ENCODE data around the gene HSPB9.
A peak's percentile ranks its signal among the peaks of the same experiment; 100 is the strongest.

Gene HSPB9, protein sequence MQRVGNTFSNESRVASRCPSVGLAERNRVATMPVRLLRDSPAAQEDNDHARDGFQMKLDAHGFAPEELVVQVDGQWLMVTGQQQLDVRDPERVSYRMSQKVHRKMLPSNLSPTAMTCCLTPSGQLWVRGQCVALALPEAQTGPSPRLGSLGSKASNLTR

DNA sequence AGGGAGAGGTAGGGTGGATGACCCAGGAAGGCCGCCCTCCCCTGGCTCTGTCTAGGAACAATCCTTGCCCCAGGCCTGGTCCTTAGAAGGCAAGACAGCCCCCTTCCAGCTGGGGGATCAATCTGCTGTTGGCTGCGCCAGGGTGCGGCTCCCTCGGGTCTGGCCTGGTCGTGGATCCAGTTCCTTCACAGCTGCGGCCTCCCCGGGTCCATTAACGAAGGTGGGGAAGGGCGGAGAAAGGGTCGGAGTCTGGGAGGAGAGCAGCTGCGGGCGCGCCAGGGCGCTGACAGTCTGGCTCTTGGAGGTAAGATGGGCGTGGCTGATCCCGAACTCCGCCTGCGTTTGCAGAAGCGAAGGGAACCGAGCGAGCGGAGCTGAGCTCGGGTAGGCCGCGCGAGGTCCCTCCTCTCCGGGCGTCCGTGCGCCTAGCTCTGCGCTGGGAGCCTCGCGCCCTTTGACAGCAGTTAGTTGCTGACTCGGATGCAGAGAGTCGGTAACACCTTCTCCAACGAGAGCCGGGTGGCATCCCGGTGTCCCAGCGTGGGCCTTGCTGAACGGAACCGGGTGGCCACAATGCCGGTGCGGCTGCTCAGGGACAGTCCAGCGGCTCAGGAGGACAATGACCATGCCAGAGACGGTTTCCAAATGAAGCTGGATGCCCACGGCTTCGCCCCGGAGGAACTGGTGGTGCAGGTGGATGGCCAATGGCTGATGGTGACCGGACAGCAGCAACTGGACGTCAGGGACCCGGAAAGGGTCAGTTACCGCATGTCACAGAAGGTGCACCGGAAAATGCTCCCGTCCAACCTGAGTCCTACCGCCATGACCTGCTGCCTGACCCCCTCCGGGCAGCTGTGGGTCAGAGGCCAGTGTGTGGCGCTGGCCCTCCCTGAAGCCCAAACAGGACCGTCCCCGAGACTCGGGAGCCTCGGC lies at the start of gene HSPB9:
TSS of gene HSPB9 (plus strand) at position 434 of the 933 bp plus-strand sequence. CDS start at position 481, 47 bp downstream.
- no peak for DNase-seq (ENCODE audit: low spot score)

DNA sequence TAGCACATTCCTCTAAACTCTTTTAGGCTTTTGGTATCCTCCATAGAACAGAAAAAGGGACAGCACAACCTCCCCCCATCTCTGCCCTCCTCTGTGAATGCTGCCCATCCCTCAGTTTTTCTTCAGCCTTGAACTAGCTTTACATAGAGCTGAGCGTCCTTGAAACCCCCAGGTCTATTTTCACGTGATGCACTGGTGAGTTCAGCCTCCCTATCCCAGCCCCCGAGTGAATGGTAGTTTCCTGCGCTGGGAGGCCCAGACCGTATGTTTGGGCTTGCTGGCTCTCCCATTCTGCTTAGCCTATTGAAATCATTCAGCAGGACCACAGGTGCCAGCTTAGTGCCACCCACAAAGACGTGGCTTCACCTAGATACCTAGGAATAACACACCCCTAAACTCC lies 46.8 kb upstream of the HSPB9 start:
- no peak for DNase-seq (ENCODE audit: low spot score)

DNA sequence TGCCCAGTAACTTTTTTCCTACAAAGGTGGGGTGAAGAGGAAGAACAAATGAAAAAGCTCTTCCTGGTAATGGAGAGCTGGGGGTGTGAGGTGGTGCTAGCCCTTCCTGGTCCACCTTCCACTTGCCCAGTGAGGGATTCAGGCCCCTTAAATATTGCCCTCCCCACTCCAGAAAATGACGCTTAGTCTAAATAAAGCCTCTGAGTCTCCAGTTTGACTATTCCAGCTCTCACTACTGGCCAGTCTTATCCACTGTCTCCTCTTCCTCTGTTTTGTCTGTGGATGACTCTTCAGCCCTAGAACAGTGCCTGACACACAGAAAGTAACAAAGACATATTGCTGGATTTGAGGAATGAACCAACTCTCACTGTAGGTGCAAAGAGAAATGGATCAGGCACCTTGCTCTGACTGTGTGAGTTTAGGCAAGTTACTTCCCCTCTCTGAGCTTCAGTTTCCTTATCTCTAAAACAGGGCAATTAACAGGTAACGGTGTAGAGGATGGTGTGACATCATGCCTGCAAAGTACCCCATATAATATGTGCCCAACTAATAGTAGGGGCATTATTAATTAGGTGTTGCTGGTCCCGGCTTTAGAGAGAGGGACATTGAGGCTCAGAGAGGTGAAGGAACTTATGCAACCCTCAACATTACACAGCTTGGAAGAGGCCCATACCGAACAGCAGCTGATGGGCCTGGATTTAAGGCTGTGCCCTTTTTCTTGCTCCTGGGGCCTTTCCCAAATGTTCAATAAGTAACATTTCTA lies 45.6 kb upstream of the HSPB9 start:
- no peak for DNase-seq (ENCODE audit: low spot score)

DNA sequence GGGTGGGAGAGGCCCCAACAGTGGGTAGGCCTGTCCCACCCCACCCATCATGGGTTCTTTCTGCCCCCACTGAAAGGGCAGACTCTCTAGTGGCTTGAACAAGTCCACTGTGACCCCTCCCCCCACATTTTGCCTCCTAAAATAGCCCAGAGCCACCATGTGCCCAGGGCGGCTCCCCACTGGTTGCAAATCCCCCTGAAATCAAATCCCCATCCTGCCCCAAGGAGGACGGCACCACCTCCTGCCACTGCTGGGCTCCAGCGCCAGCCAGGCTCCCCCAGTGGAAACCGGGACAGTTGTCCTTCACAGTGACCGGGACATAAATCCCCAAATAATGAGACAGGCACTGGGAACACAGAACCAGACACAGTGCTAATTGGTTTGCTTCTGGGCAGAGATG lies 44.8 kb upstream of the HSPB9 start:
- DNase-seq (ENCODE audit: low spot score) = no peak

DNA sequence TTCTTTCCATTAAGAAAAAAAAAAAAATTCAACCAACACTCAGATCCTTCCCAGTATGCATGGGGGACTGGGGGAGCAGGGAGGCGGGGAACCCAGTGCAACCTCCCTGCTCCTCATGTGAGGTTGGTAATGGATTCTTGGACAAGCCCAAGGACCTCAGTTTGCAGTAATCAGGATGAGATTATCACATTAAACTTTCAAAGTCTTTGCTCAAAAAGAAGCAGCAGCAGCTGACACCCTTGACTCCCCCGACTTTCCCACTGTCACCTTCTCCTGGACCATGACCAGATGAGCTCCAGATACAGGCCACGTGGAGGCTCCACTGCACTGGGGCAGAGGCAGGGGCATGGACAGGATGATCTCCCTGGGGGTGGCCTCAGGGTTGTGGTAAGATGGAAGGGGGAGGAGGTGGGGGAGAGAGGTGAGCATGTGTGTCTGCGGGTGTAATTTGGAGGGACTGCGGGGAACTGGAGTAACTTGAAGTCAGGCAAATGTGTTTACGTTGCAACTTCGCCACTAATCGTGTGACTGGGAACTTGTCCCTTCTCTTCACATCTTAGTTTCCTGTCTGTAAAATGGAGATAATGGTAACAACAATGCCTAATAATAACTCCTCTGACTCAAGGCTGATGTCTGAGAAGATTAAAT lies 44.1 kb upstream of the HSPB9 start:
- no peak for DNase-seq (ENCODE audit: low spot score)

DNA sequence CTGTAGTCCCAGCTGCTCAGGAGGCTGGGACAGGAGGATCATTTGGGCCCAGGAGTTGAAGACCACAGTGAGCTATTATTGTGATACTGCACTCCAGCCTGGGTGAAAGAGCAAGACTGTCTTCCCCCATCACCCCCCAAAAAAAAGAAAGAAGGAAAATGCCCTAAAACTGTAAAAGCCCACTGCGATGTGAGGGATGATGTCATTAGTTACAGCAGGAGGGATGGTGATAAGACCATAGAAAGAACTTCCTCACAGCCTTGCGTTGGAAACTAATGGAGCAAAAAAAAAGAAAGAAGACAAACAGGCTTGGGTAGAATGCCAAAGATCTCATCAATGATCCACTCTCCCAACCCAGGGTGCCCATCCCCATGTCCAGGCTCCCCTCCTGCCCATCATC lies 43.1 kb upstream of the HSPB9 start:
- no peak for DNase-seq (ENCODE audit: low spot score)

DNA sequence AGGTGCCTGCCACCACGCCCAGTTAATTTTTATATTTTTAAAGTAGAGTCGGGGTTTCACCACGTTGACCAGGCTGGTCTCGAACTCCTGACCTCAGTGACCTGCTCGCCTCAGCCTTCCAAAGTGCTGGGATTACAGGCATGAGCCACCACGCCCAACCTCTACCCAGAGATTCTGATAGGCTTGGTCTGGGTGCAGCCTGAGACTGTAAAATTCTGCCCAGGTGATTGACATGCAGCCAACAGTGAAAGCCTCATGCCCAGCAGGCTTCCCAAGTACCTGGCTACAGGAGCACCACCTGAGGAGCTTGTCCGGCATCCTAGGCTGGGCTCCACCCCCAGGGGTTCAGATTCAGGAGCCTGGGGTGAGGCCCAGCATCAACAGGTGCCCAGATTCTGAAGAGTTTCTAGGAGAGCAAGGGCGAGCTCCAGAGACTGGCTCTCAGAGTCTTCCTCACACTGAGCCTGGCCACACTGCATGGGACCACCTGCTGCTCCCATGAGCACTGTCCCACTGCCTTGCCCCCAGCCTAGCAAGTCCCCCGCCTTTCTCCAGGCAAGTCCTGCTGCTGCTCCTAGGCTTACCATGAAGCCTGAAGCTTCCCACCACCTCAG lies 41.0 kb upstream of the HSPB9 start:
- DNase-seq (ENCODE audit: low spot score) = no peak

DNA sequence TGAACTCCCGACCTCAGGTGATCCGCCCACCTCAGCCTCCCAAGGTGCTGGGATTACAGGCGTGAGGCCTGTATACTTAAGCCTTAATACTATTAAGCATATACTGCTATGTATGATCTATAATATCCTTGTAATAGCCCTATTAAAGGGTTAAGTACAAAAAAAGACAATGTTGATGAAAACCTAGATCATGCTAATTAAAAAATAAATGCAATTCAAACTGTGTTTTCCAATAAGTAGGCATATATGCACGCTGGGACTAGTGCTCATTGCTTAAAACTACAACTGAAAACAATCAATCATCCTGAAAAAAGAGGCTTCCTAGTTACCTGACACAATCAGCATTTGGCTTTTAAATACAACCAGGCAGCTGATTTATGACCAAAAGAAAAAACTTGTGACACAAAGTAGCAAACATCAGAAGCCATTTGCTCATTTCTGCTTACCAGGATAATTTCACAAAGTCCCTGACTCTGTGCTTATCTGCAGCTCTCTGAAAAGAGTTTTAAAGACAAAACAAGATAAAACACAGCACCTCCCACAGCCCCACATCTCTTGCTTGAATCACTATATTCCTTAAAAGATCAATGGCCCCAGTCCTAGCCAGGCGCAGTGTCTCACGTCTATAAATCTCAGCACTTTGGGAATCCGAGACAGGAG lies 35.4 kb upstream of the HSPB9 start:
- no peak for DNase-seq (ENCODE audit: low spot score)

DNA sequence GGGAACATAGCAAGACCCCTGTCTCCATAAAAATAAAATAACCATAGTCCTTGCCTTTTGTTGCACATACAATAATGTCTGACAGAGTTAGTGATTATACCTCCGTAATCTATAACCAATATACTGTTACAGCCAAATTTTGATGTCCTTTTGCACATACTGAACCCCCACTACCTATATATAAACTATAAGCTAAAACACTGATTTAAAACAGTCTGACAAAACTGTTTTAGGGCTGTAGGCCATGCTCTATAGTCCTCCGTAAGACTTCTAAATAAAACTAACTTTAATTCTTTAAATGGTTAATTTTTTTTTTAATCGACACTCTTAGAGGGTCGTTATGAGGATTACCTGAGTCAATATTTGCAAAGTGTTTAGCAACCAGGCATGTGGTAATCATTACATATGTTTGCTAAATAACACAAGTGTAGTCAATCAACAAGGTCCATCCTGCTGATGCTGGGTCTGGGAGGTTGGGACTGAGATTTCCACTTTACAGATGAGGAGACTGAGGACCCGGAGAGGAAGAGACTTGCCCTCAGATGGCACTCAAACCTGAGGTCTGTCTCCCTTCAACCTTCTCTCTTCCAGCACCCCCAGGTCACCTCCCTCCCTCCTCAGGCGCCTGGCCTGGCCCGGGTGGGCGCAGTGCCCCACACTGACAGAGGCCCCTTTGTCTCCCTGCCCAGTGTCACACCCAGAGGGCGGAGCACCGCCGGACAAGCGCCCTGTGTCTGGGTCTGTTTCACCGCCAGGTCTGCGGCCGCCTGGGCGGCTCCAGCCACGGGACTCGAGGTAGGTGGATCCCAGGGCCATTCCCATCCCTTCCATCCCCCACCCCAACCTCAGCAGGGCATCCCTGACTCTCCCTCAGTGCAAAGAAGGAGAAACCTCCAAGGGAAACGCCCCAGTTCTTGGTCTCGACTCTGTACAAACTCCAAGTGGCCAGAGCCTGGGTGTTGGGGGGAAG lies 34.6 kb upstream of the HSPB9 start:
- DNase-seq (ENCODE audit: low spot score) = peak; percentile 74

DNA sequence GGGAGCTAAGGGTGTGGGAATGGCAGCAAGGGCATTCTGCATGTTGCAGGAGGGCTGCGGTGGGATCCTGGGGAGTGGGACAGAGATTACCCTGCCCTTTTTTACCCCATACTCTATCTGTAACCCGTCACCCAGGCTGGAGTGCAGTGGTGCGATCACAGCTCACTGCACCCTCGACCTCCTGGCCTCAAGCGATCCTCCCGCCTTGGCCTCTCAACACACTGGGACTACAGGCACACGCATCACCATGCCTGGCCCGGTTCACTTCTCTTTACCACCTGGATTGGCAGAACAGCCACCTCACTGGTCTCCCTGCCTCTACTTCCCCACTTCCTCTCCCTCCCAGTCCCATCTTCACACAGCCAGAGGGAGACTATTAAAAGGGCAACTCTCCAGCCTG lies 33.9 kb upstream of the HSPB9 start:
- DNase-seq (ENCODE audit: low spot score) = no peak

DNA sequence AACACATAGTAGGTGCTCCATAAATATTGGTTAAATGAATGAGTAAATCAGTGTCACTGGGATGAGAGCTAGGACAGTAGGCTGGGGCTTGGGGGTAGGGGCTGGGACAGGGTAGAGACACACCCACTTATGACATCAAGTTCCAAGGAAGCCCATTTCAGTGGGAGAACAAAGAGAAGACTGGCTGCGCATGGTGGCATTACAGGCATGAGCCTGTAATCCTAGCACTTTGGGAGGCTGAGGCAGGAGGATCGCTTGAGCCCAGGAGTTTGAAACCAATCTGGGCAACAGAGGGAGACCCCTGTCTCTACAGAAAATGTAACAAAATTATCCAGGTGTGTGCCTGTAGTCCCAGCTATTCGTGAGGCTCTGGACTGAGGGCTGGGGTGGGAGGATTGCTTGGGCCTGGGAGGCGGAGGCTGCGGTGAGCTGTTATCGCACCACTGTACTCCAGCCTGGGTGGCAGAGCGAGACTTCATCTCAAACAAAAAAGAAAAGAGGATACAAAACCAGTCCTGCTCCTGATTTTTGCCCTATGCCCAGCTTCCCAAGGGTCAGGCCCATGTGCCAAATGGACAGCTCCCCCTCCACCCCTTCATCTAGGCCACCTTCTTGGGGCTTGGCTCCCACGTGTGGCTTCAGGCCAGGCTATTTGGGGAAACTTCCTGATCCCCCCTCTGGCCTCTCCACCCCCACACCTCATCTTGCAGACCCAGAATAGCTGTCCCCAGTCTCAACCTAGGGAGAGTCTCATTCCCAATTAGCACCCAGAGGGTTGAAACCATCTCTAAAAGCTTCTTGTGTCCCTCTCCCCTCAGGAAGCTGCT lies 31.4 kb upstream of the HSPB9 start:
- no peak for DNase-seq (ENCODE audit: low spot score)

DNA sequence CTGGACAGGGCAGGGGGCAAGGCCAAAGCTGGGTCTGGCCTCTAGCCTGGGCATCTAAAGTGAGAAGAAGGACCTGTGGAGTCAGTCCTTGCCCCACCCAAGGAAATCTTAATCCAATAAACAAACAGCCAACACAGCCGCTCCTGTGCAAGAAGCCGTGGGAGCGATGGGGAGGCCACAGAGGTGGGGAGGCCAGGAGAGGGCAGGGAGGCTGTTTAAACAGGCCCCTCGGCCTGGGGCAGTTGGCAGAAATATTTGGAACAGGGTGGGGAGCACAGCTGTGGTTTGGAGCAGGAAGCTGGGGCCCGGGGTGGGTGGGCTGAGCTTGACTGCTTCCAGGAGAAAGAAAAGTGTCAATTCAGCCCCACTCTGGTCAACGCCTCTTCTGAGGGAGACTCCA lies 29.7 kb upstream of the HSPB9 start:
- DNase-seq (ENCODE audit: low spot score) = no peak

DNA sequence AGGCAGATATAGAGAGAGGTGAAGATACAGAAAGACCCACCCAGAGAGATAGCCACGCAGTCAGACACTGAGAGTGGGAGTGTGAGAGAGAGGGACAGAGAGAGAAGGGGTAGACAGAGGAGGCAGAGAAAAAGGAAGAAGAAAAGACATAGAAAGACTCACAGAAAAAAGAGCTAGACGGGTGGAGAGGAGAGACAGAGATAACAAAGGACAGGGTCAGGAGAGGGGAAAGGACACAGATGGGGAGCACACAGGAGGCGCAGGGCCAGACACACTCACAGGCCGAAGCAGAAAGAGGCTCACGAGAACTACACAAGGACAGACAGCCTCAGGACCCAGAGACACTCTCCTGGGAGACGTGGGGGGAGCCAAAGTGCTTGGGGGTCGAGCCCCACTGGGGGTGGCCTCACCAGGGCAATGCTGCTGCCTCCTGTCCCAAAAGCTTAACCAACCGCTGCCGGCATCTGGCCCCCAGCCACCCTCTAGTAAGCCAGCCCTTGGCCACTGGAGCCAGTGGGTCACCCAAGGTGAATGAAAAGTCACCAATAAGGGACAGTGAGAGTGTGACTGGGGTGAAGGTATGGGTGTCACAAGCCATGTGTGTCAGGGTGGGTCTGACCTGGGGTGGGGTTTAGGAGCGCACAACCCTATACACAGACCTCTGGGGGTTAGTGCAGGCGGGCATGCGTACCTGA lies 28.1 kb upstream of the HSPB9 start:
- DNase-seq (ENCODE audit: low spot score) = no peak

DNA sequence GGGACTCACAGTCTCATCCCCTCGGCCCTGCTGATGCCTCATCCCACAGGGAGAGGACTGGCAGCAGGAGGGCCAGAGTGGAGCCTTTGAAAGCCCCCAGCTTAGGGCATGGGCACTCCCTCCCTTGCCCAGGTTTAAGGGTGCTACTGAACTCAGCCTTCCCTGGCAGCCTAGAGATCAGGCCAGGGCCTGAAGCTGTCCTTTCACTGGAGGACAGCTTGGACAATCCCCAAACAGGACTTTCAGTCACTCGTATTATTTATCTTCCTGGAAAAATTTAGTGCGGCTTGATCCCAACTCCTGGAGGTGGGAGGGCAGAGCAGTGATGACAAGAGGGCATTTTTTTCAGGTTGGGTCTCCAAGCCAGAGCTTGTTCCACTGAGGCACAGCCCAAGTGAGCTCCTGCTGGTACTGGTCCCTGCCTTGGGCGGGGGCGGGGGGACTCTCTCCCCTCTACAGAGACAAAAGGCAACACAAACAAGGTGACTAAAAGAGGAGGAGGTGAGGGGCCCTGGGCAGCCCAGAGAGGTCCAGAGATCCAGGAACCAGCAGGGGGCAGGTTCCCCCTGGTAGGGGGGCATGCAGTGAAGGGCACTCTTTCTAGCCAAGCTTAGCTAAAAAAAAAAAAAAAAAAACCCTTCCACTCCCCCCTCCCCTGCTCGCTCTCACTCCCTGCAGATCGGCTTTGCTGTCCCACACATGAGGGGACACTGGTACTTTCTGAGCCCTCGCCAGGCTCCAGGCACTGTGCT lies 26.1 kb upstream of the HSPB9 start:
- DNase-seq (ENCODE audit: low spot score) = no peak

DNA sequence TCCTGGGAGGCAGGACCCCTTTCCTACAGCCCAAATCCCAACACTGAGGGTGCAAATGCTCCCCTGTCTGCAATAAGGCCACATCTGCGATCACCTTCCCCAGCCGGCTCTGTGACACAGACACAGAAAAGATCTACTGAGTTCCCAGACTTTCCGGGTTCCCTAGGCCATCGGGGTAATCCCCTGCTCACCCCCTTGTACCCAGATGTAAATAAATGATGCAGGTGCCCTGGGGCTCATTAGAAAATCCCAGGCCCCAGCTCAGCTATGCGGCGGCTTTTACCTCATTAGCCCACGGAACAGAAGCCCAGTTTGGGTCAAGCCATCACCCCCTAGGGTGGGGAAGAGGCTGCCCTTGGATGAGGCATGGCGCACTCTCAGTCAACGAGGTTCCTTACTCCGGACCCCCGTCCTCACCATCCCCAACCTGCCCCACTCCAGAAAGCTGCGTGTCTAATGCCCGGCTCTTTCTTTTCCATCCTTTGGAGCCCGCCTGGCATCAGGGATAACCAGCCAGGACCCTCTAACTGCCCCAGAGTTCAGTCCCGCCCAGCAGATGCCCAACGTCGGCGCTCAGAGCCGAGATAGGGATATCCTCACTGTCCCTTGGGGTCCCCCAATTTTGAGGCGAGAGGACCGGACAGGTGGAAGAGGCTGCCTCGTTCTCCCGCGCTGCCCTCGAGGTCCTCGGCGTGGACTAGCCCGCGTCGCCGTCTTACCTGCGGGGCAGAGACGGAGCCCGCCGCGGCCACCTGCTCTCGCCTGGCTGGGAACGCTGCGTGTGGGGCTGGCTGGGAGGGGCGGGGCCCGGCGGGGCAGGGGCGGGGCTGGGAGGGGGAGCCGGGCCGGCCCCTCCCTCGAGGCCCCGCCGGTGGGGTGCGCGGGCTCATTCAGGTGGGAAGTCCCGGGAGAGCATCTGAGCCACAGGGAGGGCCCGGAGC lies 24.6 kb upstream of the HSPB9 start, which contains the start of gene ZNF385C:
TSS of gene ZNF385C (minus strand) at position 783 of the 941 bp plus-strand sequence. CDS start 35,417 bp downstream, outside the sequence.
- peak; percentile 59 for DNase-seq (ENCODE audit: low spot score)

DNA sequence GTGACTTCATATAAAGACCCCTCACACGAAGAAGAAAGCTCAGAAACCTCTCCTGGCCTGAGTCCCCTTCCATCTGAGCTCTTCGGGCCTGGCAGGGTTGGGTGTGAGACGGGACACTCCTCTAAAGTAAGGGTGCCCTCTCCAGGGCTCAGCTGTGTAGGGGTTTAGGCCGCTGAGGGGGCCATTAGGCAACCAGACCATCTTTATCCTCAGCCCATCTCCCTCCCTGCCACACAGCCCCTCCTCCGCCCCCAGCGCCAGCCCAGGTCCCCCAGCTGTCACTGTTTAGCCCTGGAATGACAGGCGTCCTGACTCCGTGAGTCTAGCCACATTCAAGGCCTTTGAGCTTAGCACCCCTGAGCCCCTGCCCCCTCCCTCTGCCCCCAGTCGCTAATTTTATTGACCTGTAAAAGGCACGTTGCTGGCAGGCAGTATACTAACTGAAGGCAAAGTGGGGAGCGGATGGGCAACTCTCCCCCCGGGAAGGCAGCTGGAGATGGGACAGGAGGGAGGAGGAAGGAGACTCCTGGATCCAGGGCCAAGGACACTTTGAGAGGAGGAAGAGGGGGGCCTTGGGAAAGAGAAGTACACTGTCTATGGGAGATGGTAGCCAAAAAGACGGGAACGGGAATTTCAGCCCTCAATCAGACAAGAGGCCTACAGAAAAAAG lies 23.7 kb upstream of the HSPB9 start:
- DNase-seq (ENCODE audit: low spot score) = no peak

All from HuH-7.5 (cell line).